ENCODE data around the gene NUDC. TPM values are rescaled to one million over a fixed set of nuclear protein-coding genes. Genes with fewer than 3 reads are reported as not detected.

The NUDC gene
- total and polyA plus RNA-seq, 10 of the 15 experiments (the other 5 are each of a cell fraction or from before 2014, with no cell fraction given) = 5.5 to 227 (median 67.4) TPM

- BruUV-seq (replicated peaks) = no TSS peak
- Histone ChIP-seq H3K9me3 (replicated peaks; ENCODE audit: control insufficient read depth, insufficient read depth, low read length) (no peaks in the 10 kb centered on the region), H2AFZ (ENCODE audit: control insufficient read depth, low read depth, low read length) (no peak overlapping the region), H3K4me2 (ENCODE audit: control insufficient read depth, insufficient read depth) (no peak overlapping the region), H3K4me3 (no peak overlapping the region), H3K9ac (ENCODE audit: control insufficient read depth, insufficient read depth, low read length) (no peak overlapping the region), H3K79me2 (ENCODE audit: control insufficient read depth, insufficient read depth, low read length) (no peaks in the 10 kb centered on the region), H3K27ac (ENCODE audit: control insufficient read depth, insufficient read depth) (no peak overlapping the region), H4K20me1 (ENCODE audit: control insufficient read depth, insufficient read depth) (no peaks in the 10 kb centered on the region), H3K4me1 (ENCODE audit: control insufficient read depth, insufficient read depth, low read length) (no peaks in the 10 kb centered on the region), H3K36me3 (ENCODE audit: control insufficient read depth in 2 of 2, insufficient read depth in 2 of 2, low read length in 1 of 2) (peaks cover 15 to 34% of the 10 kb centered on the region in 2 experiments), H3K27me3 (replicated peaks in 1 of 2; ENCODE audit: control insufficient read depth in 2 of 2, insufficient read depth in 2 of 2, low read length in 1 of 2) (no peaks in the 10 kb centered on the region)
- DNase-seq (ENCODE audit: low read depth, low spot score) (no peak), FAIRE-seq (no peak), ATAC-seq (no peak)
- in situ Hi-C loops (cut with MboI) = loop anchor here (5.0 kb wide), 2 partner anchors 67 to 272 kb away; no protein-coding TSS in a partner anchor
- 95% methylated on average over 4 of the region's 4 CpGs for WGBS (ENCODE audit: insufficient coverage, insufficient replicate concordance, low lambda C conversion rate, missing lambda C conversion rate)
- RAD21 ChIA-PET (ENCODE audit: unreplicated experiment) = interaction anchor here (1.7 to 2.9 kb wide), 2 partner anchors 14 to 90 kb away, joined by 5 to 13 read pairs; no protein-coding TSS in a partner anchor
- intact Hi-C loops (cut with micrococcal nuclease; ENCODE audit: unreplicated experiment) = loop anchor here (5.0 kb wide), 1 partner anchor 87 kb away; no protein-coding TSS in a partner anchor
- CTCF ChIA-PET = interaction anchor here (0.9 to 3.3 kb wide), 6 partner anchors 14 to 280 kb away, joined by 3 to 18 read pairs (median 7); no protein-coding TSS in a partner anchor
- SMC1A ChIA-PET (ENCODE audit: uncharacterized antibody, unreplicated experiment) = interaction anchor here (3.4 kb wide), 1 partner anchor 90 kb away, joined by 19 read pairs; no protein-coding TSS in a partner anchor
- POLR2A ChIA-PET = no interaction called here
- TF ChIP-seq HCFC1 (IDR thresholded peaks at IDR 0.05; ENCODE audit: low read length) = no peak
- TF ChIP-seq CEBPB (IDR thresholded peaks at IDR 0.05; ENCODE audit: borderline replicate concordance in 1 of 2, low read depth in 2 of 2, low read length in 2 of 2) = no peak
- no peak for TF ChIP-seq EZH2 (IDR thresholded peaks at IDR 0.05; ENCODE audit: borderline replicate concordance, control insufficient read depth, low read depth, low read length)
- no peak for TF ChIP-seq SUPT20H (IDR thresholded peaks at IDR 0.05; ENCODE audit: borderline replicate concordance, control insufficient read depth, low read depth, low read length)
- TF ChIP-seq TARDBP (IDR thresholded peaks at IDR 0.05; ENCODE audit: borderline replicate concordance) = no peak
- no peak for TF ChIP-seq PAX5 (IDR thresholded peaks at IDR 0.05; ENCODE audit: borderline replicate concordance, low read depth, low read length)
- TF ChIP-seq CBFB (IDR thresholded peaks at IDR 0.05; ENCODE audit: low read depth) = no peak
- no peak for TF ChIP-seq SRF (IDR thresholded peaks at IDR 0.05; ENCODE audit: low read depth in 2 of 2, low read length in 2 of 2)
- TF ChIP-seq, protein P1, sequence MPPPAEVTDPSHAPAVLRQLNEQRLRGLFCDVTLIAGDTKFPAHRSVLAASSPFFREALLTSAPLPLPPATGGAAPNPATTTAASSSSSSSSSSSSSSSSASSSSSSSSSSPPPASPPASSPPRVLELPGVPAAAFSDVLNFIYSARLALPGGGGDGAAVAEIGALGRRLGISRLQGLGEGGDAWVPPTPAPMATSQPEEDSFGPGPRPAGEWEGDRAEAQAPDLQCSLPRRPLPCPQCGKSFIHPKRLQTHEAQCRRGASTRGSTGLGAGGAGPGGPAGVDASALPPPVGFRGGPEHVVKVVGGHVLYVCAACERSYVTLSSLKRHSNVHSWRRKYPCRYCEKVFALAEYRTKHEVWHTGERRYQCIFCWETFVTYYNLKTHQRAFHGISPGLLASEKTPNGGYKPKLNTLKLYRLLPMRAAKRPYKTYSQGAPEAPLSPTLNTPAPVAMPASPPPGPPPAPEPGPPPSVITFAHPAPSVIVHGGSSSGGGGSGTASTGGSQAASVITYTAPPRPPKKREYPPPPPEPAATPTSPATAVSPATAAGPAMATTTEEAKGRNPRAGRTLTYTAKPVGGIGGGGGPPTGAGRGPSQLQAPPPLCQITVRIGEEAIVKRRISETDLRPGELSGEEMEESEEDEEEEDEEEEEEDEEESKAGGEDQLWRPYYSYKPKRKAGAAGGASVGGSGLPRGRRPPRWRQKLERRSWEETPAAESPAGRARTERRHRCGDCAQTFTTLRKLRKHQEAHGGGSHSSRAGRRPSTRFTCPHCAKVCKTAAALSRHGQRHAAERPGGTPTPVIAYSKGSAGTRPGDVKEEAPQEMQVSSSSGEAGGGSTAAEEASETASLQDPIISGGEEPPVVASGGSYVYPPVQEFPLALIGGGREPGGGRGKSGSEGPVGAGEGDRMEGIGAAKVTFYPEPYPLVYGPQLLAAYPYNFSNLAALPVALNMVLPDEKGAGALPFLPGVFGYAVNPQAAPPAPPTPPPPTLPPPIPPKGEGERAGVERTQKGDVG (CRISPR knock-in tag; IDR thresholded peaks at IDR 0.05) = no peak
- TF ChIP-seq, protein P2, sequence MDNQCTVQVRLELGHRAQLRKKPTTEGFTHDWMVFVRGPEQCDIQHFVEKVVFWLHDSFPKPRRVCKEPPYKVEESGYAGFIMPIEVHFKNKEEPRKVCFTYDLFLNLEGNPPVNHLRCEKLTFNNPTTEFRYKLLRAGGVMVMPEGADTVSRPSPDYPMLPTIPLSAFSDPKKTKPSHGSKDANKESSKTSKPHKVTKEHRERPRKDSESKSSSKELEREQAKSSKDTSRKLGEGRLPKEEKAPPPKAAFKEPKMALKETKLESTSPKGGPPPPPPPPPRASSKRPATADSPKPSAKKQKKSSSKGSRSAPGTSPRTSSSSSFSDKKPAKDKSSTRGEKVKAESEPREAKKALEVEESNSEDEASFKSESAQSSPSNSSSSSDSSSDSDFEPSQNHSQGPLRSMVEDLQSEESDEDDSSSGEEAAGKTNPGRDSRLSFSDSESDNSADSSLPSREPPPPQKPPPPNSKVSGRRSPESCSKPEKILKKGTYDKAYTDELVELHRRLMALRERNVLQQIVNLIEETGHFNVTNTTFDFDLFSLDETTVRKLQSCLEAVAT (IDR thresholded peaks at IDR 0.05) = no peak
- no peak for TF ChIP-seq IKZF2 (IDR thresholded peaks at IDR 0.05)
- no peak for TF ChIP-seq MYB (IDR thresholded peaks at IDR 0.05; ENCODE audit: borderline replicate concordance, low read depth, low read length)
- TF ChIP-seq RFX5 (IDR thresholded peaks at IDR 0.05; ENCODE audit: low read depth, low read length) = no peak
- no peak for TF ChIP-seq TCF3 (IDR thresholded peaks at IDR 0.05; ENCODE audit: borderline replicate concordance, insufficient read depth, low read depth, low read length)
- no peak for TF ChIP-seq ZNF687 (IDR thresholded peaks at IDR 0.05)
Measured at GRCh38 chr1:26879793-26880192, 41.8 kb upstream of the NUDC start.

All from GM12878 (cell line).